Measurements from ENCODE around the gene MRPL50. TPM values are rescaled to one million over a fixed set of nuclear protein-coding genes. Genes with fewer than 3 reads are reported as not detected.
"Not testable (repeated sequence)": the region's sequence is repeated elsewhere in the genome, so short reads cannot be mapped to it uniquely, and the experiment has no call there.

MRPL50 gene
- total RNA-seq, 3 donors from 2014 or later, result 9.4 to 21.2 (median 14.7) TPM

DNA sequence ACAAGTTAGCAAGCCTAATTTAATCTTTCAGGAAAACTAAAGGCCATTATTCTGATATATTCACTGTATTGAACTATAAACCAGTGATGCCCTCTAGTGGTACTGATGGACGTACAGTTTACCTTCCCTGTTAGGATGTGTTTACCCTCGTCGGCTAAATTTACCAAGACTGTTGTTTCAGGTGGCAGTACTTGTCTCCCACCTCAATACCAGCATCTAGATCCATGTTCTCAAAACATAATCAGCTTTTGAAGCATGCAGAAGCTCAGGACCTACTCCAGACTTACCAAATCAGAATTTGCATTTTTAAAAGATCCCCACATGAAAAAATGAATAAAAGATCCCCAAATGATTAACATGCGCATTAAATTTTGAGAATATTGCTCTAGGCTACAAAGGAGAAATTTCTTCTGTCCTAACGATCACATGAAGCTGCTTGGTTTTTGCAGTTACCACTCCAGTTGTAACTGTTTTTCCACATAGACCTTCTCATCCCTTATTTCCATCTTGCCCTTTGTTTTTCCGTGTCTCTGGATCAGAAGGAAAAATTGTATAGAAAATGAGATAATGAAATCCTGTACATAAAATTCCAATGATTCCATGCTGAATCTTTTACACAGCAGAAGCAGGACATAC, 10.4 kb downstream of the MRPL50 start:
- Histone ChIP-seq H3K36me3 (peaks cover 7% of the 10 kb centered on the region), H3K9me3 (peaks cover 8 to 9% of the 10 kb centered on the region in 2 donors), H3K27me3 (no peaks in the 10 kb centered on the region), H3K4me3 (no peak overlapping the region), H3K4me1 (no peaks in the 10 kb centered on the region), H3K27ac (no peak overlapping the region)
- TF ChIP-seq, protein P1, sequence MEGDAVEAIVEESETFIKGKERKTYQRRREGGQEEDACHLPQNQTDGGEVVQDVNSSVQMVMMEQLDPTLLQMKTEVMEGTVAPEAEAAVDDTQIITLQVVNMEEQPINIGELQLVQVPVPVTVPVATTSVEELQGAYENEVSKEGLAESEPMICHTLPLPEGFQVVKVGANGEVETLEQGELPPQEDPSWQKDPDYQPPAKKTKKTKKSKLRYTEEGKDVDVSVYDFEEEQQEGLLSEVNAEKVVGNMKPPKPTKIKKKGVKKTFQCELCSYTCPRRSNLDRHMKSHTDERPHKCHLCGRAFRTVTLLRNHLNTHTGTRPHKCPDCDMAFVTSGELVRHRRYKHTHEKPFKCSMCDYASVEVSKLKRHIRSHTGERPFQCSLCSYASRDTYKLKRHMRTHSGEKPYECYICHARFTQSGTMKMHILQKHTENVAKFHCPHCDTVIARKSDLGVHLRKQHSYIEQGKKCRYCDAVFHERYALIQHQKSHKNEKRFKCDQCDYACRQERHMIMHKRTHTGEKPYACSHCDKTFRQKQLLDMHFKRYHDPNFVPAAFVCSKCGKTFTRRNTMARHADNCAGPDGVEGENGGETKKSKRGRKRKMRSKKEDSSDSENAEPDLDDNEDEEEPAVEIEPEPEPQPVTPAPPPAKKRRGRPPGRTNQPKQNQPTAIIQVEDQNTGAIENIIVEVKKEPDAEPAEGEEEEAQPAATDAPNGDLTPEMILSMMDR (IDR thresholded peaks at IDR 0.05), result peak in 1 of 3 donors; percentile 17
- TF ChIP-seq POLR2A (IDR thresholded peaks at IDR 0.05), result no peak
- TF ChIP-seq POLR2AphosphoS5 (IDR thresholded peaks at IDR 0.05), result no peak
- intact Hi-C loops (cut with DNase I; ENCODE audit: low total_unique reads), result no loop called here
- no peak for DNase-seq (ENCODE audit: low spot score in 2 of 2)

- H3K27ac ChIP-seq; intact Hi-C loops (cut with DNase I; ENCODE audit: low total_unique reads); H3K27me3 ChIP-seq; H3K4me1 ChIP-seq; H3K9me3 ChIP-seq; H3K4me3 ChIP-seq; DNase-seq (ENCODE audit: low spot score in 2 of 2); H3K36me3 ChIP-seq: not testable (repeated sequence)
These were observed 13.4 kb downstream of the MRPL50 start, which contains the start of gene BAAT for GRCh38 chr9:101384873-101385536. TSS of gene BAAT (minus strand) at chr9:101385006. CDS start at chr9:101371404, 13,602 bp downstream.

DNA sequence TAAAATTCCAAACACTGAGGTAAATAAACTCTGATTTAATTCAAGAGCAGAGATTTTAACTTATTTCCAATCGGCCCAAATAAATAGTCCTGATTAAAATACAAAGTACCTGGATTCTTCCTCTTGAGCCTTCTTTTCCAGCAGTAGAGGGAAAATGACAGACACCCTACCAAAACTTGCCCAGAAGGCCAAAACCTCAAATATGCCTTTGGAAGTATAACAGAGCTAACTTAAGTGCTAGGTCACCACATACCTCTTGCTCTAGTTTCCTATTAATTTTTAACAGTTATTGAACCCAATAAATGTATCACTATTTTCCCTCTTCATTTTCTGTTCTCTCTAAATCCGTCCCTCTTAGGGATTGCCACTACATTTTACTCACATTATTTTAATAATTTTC, 15.1 kb downstream of the MRPL50 start:
- Histone ChIP-seq H3K27ac (no peak overlapping the region), H3K9me3 (peaks cover 5 to 8% of the 10 kb centered on the region in 2 donors), H3K4me1 (no peaks in the 10 kb centered on the region), H3K36me3 (no peaks in the 10 kb centered on the region), H3K4me3 (no peak overlapping the region), H3K27me3 (no peaks in the 10 kb centered on the region)
- TF ChIP-seq, protein P1 (IDR thresholded peaks at IDR 0.05), result no peak
- TF ChIP-seq POLR2A (IDR thresholded peaks at IDR 0.05), result no peak
- no peak for TF ChIP-seq POLR2AphosphoS5 (IDR thresholded peaks at IDR 0.05)
- intact Hi-C loops (cut with DNase I; ENCODE audit: low total_unique reads), result no loop called here
- no peak for DNase-seq (ENCODE audit: low spot score in 2 of 2)

DNA sequence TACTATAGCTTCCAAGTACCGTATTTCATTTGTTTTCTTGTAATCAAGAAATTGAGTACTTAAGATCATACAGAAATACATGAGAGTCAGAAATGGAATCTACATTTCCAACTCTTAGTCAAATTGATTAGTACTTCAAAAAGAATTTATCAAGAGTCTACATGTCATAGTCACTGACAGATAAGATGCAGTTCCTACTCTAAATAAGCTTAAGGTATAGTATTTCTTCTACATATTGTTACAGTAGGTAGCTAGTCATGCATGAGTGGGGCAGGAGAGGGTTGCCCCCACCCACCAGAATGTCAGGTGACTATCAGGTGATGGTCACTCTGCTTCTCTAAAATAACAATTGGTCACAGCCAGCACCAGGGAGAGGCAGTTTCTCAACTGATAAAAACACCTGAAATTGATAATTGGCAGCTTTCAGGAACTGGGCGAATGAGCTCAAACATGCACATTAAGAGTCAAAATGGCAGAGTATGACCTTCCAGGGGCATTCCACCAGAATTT, 16.5 kb downstream of the MRPL50 start:
- TF ChIP-seq POLR2A (IDR thresholded peaks at IDR 0.05) (no peak), POLR2AphosphoS5 (IDR thresholded peaks at IDR 0.05) (no peak)
- TF ChIP-seq, protein P1 (IDR thresholded peaks at IDR 0.05), result no peak
- DNase-seq (ENCODE audit: low spot score in 2 of 2), result no peak
- H3K9me3 ChIP-seq, result peaks cover 8% of the 10 kb centered on the region in 2 donors
- no peaks in the 10 kb centered on the region for H3K36me3 ChIP-seq
- no peaks in the 10 kb centered on the region for H3K4me1 ChIP-seq
- H3K27me3 ChIP-seq, result no peaks in the 10 kb centered on the region
- no peak overlapping the region for H3K4me3 ChIP-seq
- H3K27ac ChIP-seq, result no peak overlapping the region
- intact Hi-C loops (cut with DNase I; ENCODE audit: low total_unique reads), result no loop called here

GRCh38 chr9:101381118-101381517, 17.3 kb downstream of the MRPL50 start:
- Histone ChIP-seq H3K27ac (no peak overlapping the region), H3K4me1 (no peaks in the 10 kb centered on the region), H3K4me3 (no peak overlapping the region), H3K27me3 (no peaks in the 10 kb centered on the region), H3K9me3 (peaks cover 8% of the 10 kb centered on the region in 2 donors), H3K36me3 (no peaks in the 10 kb centered on the region)
- DNase-seq (ENCODE audit: low spot score in 2 of 2), result no peak
- TF ChIP-seq POLR2AphosphoS5 (IDR thresholded peaks at IDR 0.05) (no peak), POLR2A (IDR thresholded peaks at IDR 0.05) (no peak)
- TF ChIP-seq, protein P1 (IDR thresholded peaks at IDR 0.05), result no peak
- intact Hi-C loops (cut with DNase I; ENCODE audit: low total_unique reads), result no loop called here
